Smooth muscle cell (in vitro differentiated cells): Measurements from ENCODE around the gene MKI67. TPM values are rescaled to one million over a fixed set of nuclear protein-coding genes. Genes with fewer than 3 reads are reported as not detected.

Experiments
- DNase-seq: peaks from one replicate; lab custom pipeline; 2025; ENCODE audit not compliant: unreplicated experiment; lab: John Stamatoyannopoulos, UW
- H2AFZ ChIP-seq: fragments of 200-600 bp; sonication (generic); 2 replicates; pipeline ENCODE4 v1.6.0; 2016; ENCODE audit warnings: antibody characterized with exemption, low read depth, mild to moderate bottlenecking
- H3F3A ChIP-seq: fragments of 200-600 bp; sonication (generic); 2 replicates; pipeline ENCODE4 v1.6.0; 2017; ENCODE audit warnings: antibody characterized with exemption, low read depth
- H3K27ac ChIP-seq: fragments of 200-600 bp; sonication (generic); 2 replicates; pipeline ENCODE4 v1.5.1; 2016; ENCODE audit warnings: low read depth, mild to moderate bottlenecking
- H3K27me3 ChIP-seq: fragments of 200-600 bp; sonication (generic); 2 replicates; pipeline ENCODE4 v1.6.1; 2016; ENCODE audit warnings: low read depth, mild to moderate bottlenecking
- H3K36me3 ChIP-seq: fragments of 200-600 bp; sonication (generic); 2 replicates; pipeline ENCODE4 v1.5.1; 2016; ENCODE audit warnings: low read depth
- H3K4me1 ChIP-seq: fragments of 200-600 bp; sonication (generic); 2 replicates; pipeline ENCODE4 v1.5.1; 2016; ENCODE audit warnings: low read depth
- H3K4me2 ChIP-seq: fragments of 200-600 bp; sonication (generic); 2 replicates; pipeline ENCODE4 v1.6.0; 2016; ENCODE audit warnings: mild to moderate bottlenecking
- H3K4me3 ChIP-seq: fragments of 200-600 bp; sonication (generic); 2 replicates; pipeline ENCODE4 v1.5.1; 2016; ENCODE audit warnings: mild to moderate bottlenecking
- H3K79me2 ChIP-seq: fragments of 200-600 bp; sonication (generic); 2 replicates; pipeline ENCODE4 v1.6.0; 2016; ENCODE audit warnings: low read depth, mild to moderate bottlenecking
- H3K9ac ChIP-seq: fragments of 200-600 bp; sonication (generic); 2 replicates; pipeline ENCODE4 v1.6.0; 2016; ENCODE audit warnings: low read depth
- H3K9me3 ChIP-seq: fragments of 200-600 bp; sonication (generic); replicated peaks from 2 replicates; pipeline ENCODE4 v1.5.1; 2016; ENCODE audit warnings: low read depth
- H4K20me1 ChIP-seq: fragments of 200-600 bp; sonication (generic); 2 replicates; pipeline ENCODE4 v1.6.0; 2016; ENCODE audit warnings: low read depth
- CTCF ChIP-seq: fragments of 200-600 bp; sonication (generic); IDR thresholded peaks from 2 replicates; pipeline ENCODE4 v1.5.1; 2017; ENCODE audit warnings: borderline replicate concordance, mild to moderate bottlenecking, antibody characterized with exemption; ENCODE audit not compliant: insufficient read depth, poor library complexity, severe bottlenecking
- WGBS: methylation state at CpG from one replicate; pipeline ENCODE4 v1.1.7; 2016; ENCODE audit warnings: low lambda C conversion rate; 5-methylcytosine and 5-hydroxymethylcytosine counted together
- polyA plus RNA-seq: library from polyadenylated mRNA; unstranded; fragments of >200 nt; fragmentation: Nextera tagmentation; extraction: Ambion mirVana; gene quantifications from 2 replicates; pipeline ENCODE4 v1.2.1, GENCODE V29; 2016
- total RNA-seq: library from RNA; depleted of rRNA; stranded (reverse); fragments of >200 nt; gene quantifications from 2 replicates; pipeline ENCODE4 v1.2.3, GENCODE V29; 2014

Gene MKI67
- total and polyA plus RNA-seq, 2 experiments from 2014 or later = 7.9 to 10.8 TPM

- H4K20me1 ChIP-seq = no peaks in the 10 kb centered on the region
- H3K36me3 ChIP-seq = no peaks in the 10 kb centered on the region
- no peaks in the 10 kb centered on the region for H3K9me3 ChIP-seq
- H3K79me2 ChIP-seq = no peaks in the 10 kb centered on the region
- DNase-seq = no peak
- no peak overlapping the region for H2AFZ ChIP-seq
- no peak overlapping the region for H3K4me2 ChIP-seq
- H3K9ac ChIP-seq = no peak overlapping the region
- no peaks in the 10 kb centered on the region for H3F3A ChIP-seq
- TF ChIP-seq CTCF = no peak
- WGBS = 79% methylated on average over 2 of the region's 2 CpGs
- H3K4me3 ChIP-seq = no peak overlapping the region
- H3K4me1 ChIP-seq = no peaks in the 10 kb centered on the region
- H3K27ac ChIP-seq = no peak overlapping the region
- H3K27me3 ChIP-seq = peaks cover 16% of the 10 kb centered on the region
Measured at GRCh38 chr10:128166151-128166550, 39.9 kb upstream of the MKI67 start.

GRCh38 chr10:128165536-128165935 lies 39.3 kb upstream of the MKI67 start:
- H3K27ac ChIP-seq = no peak overlapping the region
- H4K20me1 ChIP-seq = no peaks in the 10 kb centered on the region
- peaks cover 16% of the 10 kb centered on the region for H3K27me3 ChIP-seq
- no peaks in the 10 kb centered on the region for H3F3A ChIP-seq
- no peak overlapping the region for H2AFZ ChIP-seq
- WGBS = 74% methylated on average over 6 of the region's 6 CpGs
- no peaks in the 10 kb centered on the region for H3K79me2 ChIP-seq
- no peak overlapping the region for H3K4me3 ChIP-seq
- no peak overlapping the region for H3K9ac ChIP-seq
- TF ChIP-seq CTCF = no peak
- no peak overlapping the region for H3K4me2 ChIP-seq
- no peaks in the 10 kb centered on the region for H3K9me3 ChIP-seq
- DNase-seq = no peak
- no peaks in the 10 kb centered on the region for H3K36me3 ChIP-seq
- H3K4me1 ChIP-seq = no peaks in the 10 kb centered on the region

- H3K9me3 ChIP-seq = no peaks in the 10 kb centered on the region
- WGBS = 86% methylated on average over 5 of the region's 5 CpGs
- no peaks in the 10 kb centered on the region for H3K4me1 ChIP-seq
- no peaks in the 10 kb centered on the region for H4K20me1 ChIP-seq
- TF ChIP-seq CTCF = no peak
- no peak overlapping the region for H2AFZ ChIP-seq
- H3K9ac ChIP-seq = no peak overlapping the region
- H3K4me3 ChIP-seq = no peak overlapping the region
- no peak overlapping the region for H3K4me2 ChIP-seq
- no peak overlapping the region for H3K27ac ChIP-seq
- H3K27me3 ChIP-seq = peaks cover 8% of the 10 kb centered on the region
- no peaks in the 10 kb centered on the region for H3K79me2 ChIP-seq
- H3F3A ChIP-seq = no peaks in the 10 kb centered on the region
- no peak for DNase-seq
- H3K36me3 ChIP-seq = no peaks in the 10 kb centered on the region
Measured at GRCh38 chr10:128163701-128164100, 37.5 kb upstream of the MKI67 start.

GRCh38 chr10:128161031-128161430 lies 34.8 kb upstream of the MKI67 start:
- H3F3A ChIP-seq = no peaks in the 10 kb centered on the region
- H3K79me2 ChIP-seq = no peaks in the 10 kb centered on the region
- H3K9ac ChIP-seq = no peak overlapping the region
- H3K27me3 ChIP-seq = peaks cover 13% of the 10 kb centered on the region
- H3K4me1 ChIP-seq = no peaks in the 10 kb centered on the region
- no peaks in the 10 kb centered on the region for H4K20me1 ChIP-seq
- no peak overlapping the region for H3K4me2 ChIP-seq
- DNase-seq = no peak
- H3K9me3 ChIP-seq = no peaks in the 10 kb centered on the region
- H3K36me3 ChIP-seq = no peaks in the 10 kb centered on the region
- WGBS = 93% methylated on average over 7 of the region's 7 CpGs
- no peak for TF ChIP-seq CTCF
- H3K4me3 ChIP-seq = no peak overlapping the region
- H3K27ac ChIP-seq = no peak overlapping the region
- no peak overlapping the region for H2AFZ ChIP-seq
